ENCODE data around the gene CFAP77.

CFAP77 gene

DNA sequence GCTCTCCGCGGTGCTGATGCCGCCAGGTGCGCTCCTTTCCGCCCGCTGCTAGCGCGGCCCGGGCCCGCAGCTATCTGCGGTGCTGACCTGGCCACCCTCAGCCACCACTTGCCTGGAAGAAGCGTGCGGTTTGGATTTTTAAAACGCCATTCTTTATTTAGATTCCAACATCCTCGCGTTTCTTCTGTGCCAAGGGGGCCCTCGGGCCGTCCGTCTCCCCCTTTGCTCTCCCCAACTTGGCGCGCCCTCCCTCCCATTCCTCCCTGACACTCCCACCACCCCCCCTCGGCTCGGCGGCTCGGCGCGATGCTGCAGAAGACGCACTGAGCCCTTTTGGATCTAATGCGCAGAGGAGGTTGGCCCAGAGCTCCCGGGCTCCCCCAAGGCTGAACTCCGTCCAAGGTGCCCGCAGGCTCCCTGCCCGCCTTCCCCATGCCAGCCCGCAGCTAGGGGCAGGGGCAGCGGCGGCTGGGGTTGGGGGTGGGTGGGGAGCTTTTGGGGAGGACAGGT lies 172.3 kb downstream of the CFAP77 start, which contains the start of gene BARHL1:
TSS of gene BARHL1 (plus strand) at position 331 of the 510 bp plus-strand sequence. CDS start 192 bp downstream, outside the sequence.
- Histone ChIP-seq H3K9me3 (ENCODE audit: insufficient read depth, low read length) (no peaks in the 10 kb centered on the region), H3K27me3 (ENCODE audit: insufficient read depth, insufficient read length) (peaks cover 99% of the 10 kb centered on the region), H3K36me3 (ENCODE audit: insufficient read depth, insufficient read length, low read length) (no peaks in the 10 kb centered on the region), H3K4me3 (ENCODE audit: insufficient read length, low read depth) (no peak within 1 kb of the TSS), H3K4me1 (ENCODE audit: insufficient read depth, insufficient read length) (peaks cover 30% of the 10 kb centered on the region), H3K9ac (ENCODE audit: insufficient read length, low read depth) (no peak within 1 kb of the TSS)
- TF ChIP-seq SUZ12 (IDR thresholded peaks at IDR 0.05; ENCODE audit: extremely low read depth, insufficient read depth, insufficient read length) = no peak
- TF ChIP-seq ZNF274 (IDR thresholded peaks at IDR 0.05; ENCODE audit: low read depth, low read length) = no peak
- TF ChIP-seq YY1 (IDR thresholded peaks at IDR 0.05; ENCODE audit: insufficient read depth, insufficient read length) = no peak
- DNase-seq (ENCODE audit: low read depth, low spot score) = no peak

DNA sequence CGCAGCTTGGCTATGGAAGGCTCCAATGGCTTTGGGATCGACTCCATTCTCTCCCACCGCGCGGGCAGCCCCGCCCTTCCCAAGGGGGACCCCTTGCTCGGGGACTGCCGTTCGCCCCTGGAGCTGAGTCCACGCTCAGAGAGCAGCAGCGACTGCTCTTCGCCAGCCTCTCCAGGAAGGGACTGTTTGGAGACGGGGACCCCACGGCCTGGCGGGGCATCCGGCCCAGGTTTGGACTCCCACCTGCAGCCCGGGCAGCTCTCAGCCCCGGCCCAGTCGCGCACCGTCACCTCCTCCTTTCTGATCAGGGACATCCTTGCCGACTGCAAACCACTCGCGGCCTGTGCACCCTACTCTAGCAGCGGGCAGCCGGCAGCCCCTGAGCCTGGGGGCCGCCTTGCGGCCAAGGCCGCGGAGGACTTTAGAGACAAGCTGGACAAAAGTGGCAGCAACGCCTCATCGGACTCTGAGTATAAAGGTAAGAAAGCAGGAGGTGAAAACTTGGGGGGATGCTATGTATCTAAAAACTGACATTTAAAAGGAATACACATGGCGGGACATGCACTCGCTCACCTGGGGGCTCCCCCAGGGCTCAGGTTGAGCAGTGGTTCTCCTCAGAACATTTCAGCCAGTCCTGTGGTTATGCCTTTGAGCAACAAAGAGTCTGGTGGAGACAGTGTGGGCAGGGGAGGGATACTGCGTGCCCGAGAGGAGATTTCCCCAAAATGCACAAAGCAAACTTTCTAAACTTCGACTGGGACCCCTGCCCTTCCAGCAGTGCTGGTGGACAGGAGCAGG lies 173.0 kb downstream of the CFAP77 start:
- no peaks in the 10 kb centered on the region for H3K36me3 ChIP-seq (ENCODE audit: insufficient read depth, insufficient read length, low read length)
- no peak overlapping the region for H3K4me3 ChIP-seq (ENCODE audit: insufficient read length, low read depth)
- no peaks in the 10 kb centered on the region for H3K9me3 ChIP-seq (ENCODE audit: insufficient read depth, low read length)
- H3K9ac ChIP-seq (ENCODE audit: insufficient read length, low read depth) = no peak overlapping the region
- H3K27me3 ChIP-seq (ENCODE audit: insufficient read depth, insufficient read length) = peaks cover 99% of the 10 kb centered on the region
- no peak for DNase-seq (ENCODE audit: low read depth, low spot score)
- TF ChIP-seq SUZ12 (IDR thresholded peaks at IDR 0.05; ENCODE audit: extremely low read depth, insufficient read depth, insufficient read length) = no peak
- peaks cover 32% of the 10 kb centered on the region for H3K4me1 ChIP-seq (ENCODE audit: insufficient read depth, insufficient read length)

DNA sequence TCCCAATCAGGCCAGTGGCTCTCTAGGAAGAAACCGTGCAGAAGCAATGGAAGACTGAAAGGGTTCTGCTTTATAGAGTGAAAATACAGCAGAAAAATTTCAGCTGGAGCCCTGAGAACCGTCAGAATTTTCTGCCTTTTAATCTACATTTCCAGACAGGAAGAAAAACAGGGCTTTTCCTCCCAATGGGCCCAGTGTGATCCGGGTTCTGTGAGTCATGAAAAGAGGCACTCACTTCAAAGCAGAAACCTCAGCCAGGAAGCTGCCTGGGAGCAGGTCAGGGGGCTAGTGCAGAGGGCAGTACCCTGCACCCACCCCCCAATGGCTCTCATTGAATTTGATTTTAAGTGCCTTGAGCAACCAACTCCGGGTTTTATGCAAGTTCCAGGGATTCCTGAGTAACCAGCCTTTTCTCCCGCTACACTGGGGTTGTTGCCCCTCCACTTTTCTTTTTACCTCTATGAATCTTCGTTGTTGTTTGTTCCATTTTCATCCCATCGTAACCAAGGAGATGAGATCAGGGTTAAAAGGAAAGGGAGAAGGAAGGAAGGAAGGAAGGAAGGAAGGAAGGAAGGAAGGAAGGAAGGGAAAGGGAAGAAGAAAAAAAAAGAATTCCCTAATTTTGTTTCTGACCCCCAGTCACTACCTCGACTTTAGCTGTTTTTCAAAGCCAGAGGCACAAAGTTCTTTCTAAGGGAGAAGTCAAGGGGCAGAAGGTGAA lies 173.7 kb downstream of the CFAP77 start:
- Histone ChIP-seq H3K27me3 (ENCODE audit: insufficient read depth, insufficient read length) (peaks cover 99% of the 10 kb centered on the region), H3K9ac (ENCODE audit: insufficient read length, low read depth) (no peak overlapping the region), H3K4me3 (ENCODE audit: insufficient read length, low read depth) (no peak overlapping the region), H3K9me3 (ENCODE audit: insufficient read depth, low read length) (no peaks in the 10 kb centered on the region), H3K36me3 (ENCODE audit: insufficient read depth, insufficient read length, low read length) (no peaks in the 10 kb centered on the region), H3K4me1 (ENCODE audit: insufficient read depth, insufficient read length) (peaks cover 37% of the 10 kb centered on the region)
- no peak for DNase-seq (ENCODE audit: low read depth, low spot score)
- TF ChIP-seq ZNF274 (IDR thresholded peaks at IDR 0.05; ENCODE audit: low read depth, low read length) (no peak), SUZ12 (IDR thresholded peaks at IDR 0.05; ENCODE audit: extremely low read depth, insufficient read depth, insufficient read length) (no peak), YY1 (IDR thresholded peaks at IDR 0.05; ENCODE audit: insufficient read depth, insufficient read length) (no peak)

DNA sequence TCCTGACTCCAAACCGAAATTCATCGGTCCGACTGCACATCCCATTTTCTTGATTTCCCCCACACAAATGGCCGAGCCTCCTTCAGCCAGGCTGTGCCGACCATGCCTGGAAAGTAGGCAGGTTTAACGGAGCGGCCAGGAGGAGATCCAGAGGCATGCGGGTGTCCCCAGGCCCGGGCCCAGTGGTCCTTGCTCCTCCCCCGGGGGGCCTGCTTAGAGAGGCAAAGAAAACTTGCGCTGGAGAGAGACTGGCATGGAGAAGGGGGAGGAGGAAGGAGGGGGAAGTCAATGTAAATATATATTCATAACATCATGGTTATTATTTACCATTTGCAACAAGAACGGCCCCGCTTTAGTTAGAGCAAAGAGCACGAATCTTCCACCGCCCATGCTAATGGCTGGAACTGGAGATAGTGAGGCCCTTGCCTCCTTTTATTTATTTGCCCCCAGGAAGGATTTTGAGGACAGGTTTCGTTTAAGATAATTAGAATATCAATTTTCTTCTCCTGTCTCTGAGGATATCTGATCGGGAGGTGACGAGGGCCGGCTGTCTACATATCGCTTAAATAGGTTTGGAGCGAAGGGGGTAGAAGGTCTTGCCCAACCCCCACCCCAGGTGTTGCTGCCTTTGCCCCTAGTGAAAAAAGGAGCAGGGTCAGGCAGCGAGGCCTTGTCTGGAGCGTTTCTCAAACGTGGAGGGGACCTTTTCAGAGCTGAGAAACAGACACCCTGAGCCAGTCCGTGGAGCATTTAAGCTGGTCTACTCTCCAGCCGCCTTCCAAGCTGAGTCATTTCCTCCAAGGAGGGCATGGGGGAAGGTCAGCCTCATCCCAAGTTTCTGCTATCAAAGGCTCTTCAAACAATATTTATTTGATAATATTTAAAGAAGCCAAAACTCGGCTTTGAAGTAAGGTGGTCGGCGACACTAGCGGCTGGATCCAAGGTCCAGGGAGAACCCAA lies 174.9 kb downstream of the CFAP77 start:
- Histone ChIP-seq H3K27me3 (ENCODE audit: insufficient read depth, insufficient read length) (peaks cover 99% of the 10 kb centered on the region), H3K4me3 (ENCODE audit: insufficient read length, low read depth) (no peak overlapping the region)

DNA sequence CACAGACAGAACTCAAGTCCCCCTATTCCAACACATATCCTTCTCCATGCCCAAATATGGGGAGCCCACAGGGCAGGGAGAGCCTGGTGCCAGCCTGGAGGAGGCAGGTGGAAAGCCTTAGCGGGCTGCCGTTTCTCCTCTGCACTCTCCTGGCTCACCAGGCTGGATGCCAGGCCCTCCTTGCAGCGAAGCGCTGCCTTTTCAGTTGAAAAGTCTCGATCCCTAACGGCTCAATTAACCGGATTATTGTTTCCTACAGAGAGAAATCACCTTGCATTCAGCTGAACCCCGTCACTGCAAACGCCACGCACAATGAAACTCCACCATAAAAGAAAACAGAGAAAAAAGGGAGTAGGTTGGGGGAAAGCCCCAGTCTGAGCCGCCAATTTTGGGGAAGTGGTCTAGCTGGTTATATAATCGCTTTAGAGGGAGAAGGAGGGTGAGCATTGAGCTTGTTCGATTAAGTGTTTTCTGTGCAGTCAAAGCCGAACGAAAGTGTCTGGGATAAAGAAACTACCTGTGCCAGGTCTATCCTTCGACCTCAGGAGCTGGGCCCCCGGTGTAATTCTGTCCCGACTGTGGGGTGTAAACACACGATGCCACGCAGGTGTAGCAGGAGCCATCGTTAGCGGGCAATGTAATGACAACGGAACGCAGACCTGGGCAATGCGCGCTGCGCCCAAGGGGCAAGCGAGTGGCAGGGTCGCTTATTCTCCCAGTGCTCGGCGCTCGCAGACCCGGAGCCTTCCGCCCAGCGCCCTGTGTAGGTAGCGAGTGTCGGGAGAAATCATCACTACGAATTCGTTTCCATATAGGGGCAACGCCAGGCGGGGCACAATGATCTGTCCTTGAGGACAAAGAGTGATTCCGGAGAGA lies 176.2 kb downstream of the CFAP77 start:
- TF ChIP-seq YY1 (IDR thresholded peaks at IDR 0.05; ENCODE audit: insufficient read depth, insufficient read length) (no peak), ZNF274 (IDR thresholded peaks at IDR 0.05; ENCODE audit: low read depth, low read length) (no peak), SUZ12 (IDR thresholded peaks at IDR 0.05; ENCODE audit: extremely low read depth, insufficient read depth, insufficient read length) (no peak)
- H3K27me3 ChIP-seq (ENCODE audit: insufficient read depth, insufficient read length) = peaks cover 99% of the 10 kb centered on the region
- peaks cover 40% of the 10 kb centered on the region for H3K4me1 ChIP-seq (ENCODE audit: insufficient read depth, insufficient read length)
- H3K4me3 ChIP-seq (ENCODE audit: insufficient read length, low read depth) = peak overlapping the region; percentile 11
- H3K9me3 ChIP-seq (ENCODE audit: insufficient read depth, low read length) = no peaks in the 10 kb centered on the region
- DNase-seq (ENCODE audit: low read depth, low spot score) = no peak
- no peaks in the 10 kb centered on the region for H3K36me3 ChIP-seq (ENCODE audit: insufficient read depth, insufficient read length, low read length)
- peak overlapping the region; percentile 3 for H3K9ac ChIP-seq (ENCODE audit: insufficient read length, low read depth)

More for the DNA sequence above, 174.9 kb downstream of the CFAP77 start:
- H3K36me3 ChIP-seq (ENCODE audit: insufficient read depth, insufficient read length, low read length) = no peaks in the 10 kb centered on the region
- no peaks in the 10 kb centered on the region for H3K9me3 ChIP-seq (ENCODE audit: insufficient read depth, low read length)
- H3K9ac ChIP-seq (ENCODE audit: insufficient read length, low read depth) = no peak overlapping the region
- no peak for TF ChIP-seq SUZ12 (IDR thresholded peaks at IDR 0.05; ENCODE audit: extremely low read depth, insufficient read depth, insufficient read length)
- no peak for TF ChIP-seq YY1 (IDR thresholded peaks at IDR 0.05; ENCODE audit: insufficient read depth, insufficient read length)
- no peak for TF ChIP-seq ZNF274 (IDR thresholded peaks at IDR 0.05; ENCODE audit: low read depth, low read length)
- H3K4me1 ChIP-seq (ENCODE audit: insufficient read depth, insufficient read length) = peaks cover 40% of the 10 kb centered on the region
- no peak for DNase-seq (ENCODE audit: low read depth, low spot score)

Data from NT2/D1 (cell line).